ENCODE data around the gene PSMC3IP.
"Not testable (repeated sequence)": the region's sequence is repeated elsewhere in the genome, so short reads cannot be mapped to it uniquely, and the experiment has no call there.

PSMC3IP gene

DNA sequence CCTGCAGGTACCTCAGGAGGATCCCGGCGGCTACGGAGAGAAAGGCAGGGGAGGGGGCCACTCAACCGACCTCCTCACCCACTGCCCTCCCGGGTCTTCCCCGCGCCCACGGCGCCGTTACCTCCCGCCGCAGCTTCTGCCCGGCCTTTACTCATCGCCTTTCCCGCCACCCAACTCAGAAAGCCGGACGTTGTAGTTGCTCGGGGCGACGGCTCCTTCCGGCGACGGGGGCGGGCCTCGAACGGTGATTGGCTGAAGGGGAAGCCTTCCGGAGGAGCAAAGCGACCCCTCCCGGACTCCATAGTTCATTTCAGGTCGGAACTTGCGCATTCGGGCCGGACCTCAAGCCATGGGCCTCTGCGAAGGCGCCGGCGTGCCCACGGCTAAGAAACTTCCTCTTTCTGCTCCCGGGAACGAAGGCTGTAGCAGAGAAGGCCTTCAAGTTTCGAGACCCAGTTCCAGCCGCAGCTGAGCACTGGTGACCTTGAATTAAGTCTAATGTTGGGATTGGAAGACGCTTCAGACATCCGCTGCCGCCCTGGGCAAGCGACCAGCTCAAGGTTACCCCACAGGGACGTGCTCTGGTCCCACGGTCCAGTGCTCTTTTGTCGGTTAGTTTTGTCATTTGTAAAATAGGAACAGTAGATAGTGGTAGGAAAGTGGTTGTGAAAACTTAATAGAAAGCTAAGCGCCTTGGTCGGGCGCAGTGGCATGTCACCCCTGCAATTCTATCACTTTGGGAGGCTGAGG, at the start of gene PSMC3IP:
TSS of gene PSMC3IP (minus strand) at position 198 of the 750 bp plus-strand sequence. CDS start at position 155, 43 bp downstream.
- peak; percentile 86 for DNase-seq

GRCh38 chr17:42623732-42624596, 46.4 kb upstream of the PSMC3IP start:
- no peak for DNase-seq

- no peak for DNase-seq
Measured at GRCh38 chr17:42623271-42623670, 45.7 kb upstream of the PSMC3IP start.

DNA sequence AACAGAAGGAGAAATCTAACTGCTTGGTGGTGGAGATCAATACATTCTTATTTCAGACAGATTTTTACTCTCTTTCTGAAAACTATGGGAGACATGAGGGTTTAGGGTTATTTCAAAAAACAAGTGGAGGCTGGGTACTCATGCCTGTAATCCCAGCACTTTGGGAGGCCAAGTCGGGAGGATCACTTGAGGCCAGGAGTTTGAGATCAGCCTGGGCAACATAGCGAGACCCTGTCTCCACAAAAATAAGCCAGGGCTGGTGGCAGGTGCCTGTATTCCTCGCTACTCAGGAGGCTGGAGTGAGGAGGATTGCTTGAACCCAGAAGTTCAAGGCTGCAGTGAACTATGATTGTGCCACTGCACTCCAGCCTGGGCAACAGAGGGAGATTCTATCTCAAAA, 44.5 kb upstream of the PSMC3IP start:
- DNase-seq, result not testable (repeated sequence)

GRCh38 chr17:42618442-42619150, 41.1 kb upstream of the PSMC3IP start:
- DNase-seq, result no peak

DNA sequence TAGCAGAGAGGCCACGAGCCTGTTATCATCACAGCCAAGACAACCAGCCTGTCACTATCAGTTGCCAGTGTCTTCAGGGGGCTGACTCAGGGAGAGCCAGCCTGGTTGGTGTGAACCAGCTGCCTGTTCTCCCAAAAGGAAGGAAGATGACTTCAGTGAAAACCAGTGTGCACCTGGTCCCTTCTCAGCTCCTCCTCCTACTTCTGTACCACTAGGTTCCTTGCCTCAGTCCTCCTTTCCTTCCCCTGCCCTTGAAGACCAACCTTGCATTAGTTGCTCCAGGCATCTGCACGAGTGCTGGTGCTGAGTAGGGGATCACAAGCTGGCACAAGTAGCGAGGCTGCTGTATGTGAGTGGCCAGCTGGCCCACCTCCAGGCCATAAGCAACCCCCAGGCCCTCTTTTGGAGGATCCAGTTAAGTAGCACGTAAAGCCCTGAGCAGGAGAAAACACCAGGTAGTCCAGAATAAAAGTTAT, 40.5 kb upstream of the PSMC3IP start:
- no peak for DNase-seq

DNA sequence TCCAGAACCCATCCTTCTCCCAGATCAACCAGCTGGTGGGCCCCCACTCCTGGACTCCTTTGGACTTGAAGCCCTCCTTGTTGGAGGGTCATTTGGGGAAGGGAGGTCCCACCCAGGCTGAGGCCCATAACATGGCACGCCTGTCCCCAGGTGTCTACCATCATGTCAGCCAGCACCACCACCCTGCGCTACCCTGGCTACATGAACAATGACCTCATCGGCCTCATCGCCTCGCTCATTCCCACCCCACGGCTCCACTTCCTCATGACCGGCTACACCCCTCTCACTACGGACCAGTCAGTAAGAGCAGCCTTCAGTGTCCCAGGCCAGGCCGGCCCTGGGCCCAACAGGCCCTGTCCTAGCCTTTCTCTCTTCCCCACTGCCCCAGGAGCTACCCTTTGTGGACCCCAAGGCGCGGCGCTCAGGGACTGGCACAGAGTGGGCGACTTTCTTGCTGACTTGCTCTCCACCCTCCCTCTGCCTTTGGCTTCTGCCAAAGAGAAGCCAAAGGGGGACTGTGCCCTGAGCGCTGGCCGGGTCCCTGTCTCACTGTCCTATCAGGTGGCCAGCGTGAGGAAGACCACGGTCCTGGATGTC, 36.3 kb upstream of the PSMC3IP start:
- no peak for DNase-seq

GRCh38 chr17:42612013-42612412, 34.5 kb upstream of the PSMC3IP start:
- no peak for DNase-seq

- DNase-seq, result not testable (repeated sequence)
Measured at GRCh38 chr17:42609814-42610801, 32.6 kb upstream of the PSMC3IP start.

GRCh38 chr17:42609182-42609813, 31.8 kb upstream of the PSMC3IP start, which contains the start of the genes RETREG3 and TUBG1:
RETREG3 (minus strand) TSS chr17:42609374; CDS start chr17:42609324, 50 bp downstream.
TUBG1 (plus strand) TSS chr17:42609683; CDS start chr17:42609738, 55 bp downstream.
- DNase-seq, result peak; percentile 98

- DNase-seq, result no peak
Measured at GRCh38 chr17:42608305-42609181, 31.0 kb upstream of the PSMC3IP start.

- DNase-seq, result no peak
Measured at GRCh38 chr17:42607769-42608168, 30.2 kb upstream of the PSMC3IP start.

GRCh38 chr17:42603318-42603717, 25.8 kb upstream of the PSMC3IP start:
- no peak for DNase-seq

DNA sequence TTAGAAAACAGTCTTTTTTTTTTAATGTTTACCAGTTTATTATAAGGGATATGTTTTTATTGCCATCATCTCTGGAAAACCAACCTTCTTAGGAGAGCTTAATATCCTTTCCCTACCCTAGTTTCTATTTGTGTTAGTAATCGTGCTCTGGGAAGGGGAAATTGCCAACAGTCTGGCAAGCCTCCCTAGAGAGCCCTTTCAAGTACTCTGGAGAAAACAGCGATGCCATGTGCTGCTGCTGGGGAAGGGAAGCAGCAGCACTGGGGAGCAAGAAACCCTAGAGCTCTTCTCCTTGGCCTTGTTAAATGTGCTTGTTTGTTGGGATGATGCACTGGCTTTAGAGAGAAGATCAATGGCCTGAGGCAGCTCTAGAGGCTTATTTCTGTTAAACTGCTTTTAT, 21.4 kb upstream of the PSMC3IP start:
- DNase-seq, result no peak

- DNase-seq, result no peak
Measured at GRCh38 chr17:42596386-42596785, 18.9 kb upstream of the PSMC3IP start.

DNA sequence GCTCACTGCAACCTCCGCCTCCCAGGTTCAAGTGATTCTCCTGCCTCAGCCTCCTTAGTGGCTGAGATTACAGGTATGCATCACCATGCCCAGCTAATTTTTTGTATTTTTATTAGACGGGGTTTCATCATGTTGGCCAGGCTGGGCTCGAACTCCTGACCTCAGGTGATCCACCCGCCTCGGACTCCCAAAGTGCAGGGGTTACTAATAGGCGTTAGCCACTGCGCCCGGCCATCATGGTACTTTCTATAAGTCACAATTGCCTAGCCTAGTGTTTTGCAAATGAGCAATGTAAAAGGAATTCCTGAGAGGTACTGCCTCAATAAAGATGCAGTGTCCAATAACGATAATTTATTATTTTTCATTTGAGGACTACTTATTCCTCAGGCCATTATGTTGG, 13.9 kb upstream of the PSMC3IP start:
- DNase-seq, result no peak

DNA sequence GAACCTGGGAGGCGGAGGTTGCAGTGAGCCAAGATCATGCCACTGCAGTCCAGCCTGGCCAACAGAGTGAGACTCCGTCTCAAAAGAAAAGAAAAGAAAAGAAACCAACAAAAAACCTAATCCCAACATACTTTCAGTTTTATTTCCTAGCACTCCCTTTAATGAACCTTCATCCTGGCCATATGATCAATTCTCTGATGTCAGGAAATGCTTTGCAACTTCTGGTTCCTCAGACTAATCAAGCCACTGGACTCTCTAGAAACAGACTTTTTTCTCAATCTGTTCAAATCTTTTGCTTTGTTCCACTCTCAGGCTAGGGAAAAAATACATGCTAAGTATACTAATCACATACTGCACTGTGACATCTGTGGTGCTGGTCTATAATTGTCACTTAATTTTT, 13.4 kb upstream of the PSMC3IP start:
- DNase-seq, result no peak

GRCh38 chr17:42586514-42587230, 9.1 kb upstream of the PSMC3IP start:
- DNase-seq, result no peak

DNA sequence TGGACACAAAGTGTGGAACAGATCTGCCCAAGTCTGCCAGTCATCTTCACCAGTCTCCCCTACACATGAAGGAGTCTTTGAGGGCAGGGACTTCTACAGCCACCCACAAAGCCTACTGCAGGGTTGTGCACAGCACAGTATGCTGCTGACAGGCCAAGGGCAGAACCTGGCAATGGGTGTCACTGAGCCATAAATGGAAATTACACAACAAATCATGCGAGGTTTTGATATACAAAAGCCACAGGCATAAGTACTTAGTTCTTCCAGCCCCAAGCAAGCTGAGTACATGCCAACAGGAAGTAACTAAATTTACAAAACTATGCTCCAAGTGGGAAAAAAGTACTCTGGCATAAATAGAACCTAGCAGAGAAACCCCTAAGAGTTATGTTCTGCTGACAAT, 7.8 kb upstream of the PSMC3IP start:
- no peak for DNase-seq

Data from NCI-H1694 (cell line).